CD4-positive, alpha-beta T cell (primary cell): ENCODE results near the gene MEGF11. TPM values are rescaled to one million over a fixed set of nuclear protein-coding genes. Genes with fewer than 3 reads are reported as not detected.
A peak's percentile ranks its signal among the peaks of the same experiment; 100 is the strongest.
"Not testable (repeated sequence)": the region's sequence is repeated elsewhere in the genome, so short reads cannot be mapped to it uniquely, and the experiment has no call there.

Experiments
- ATAC-seq: fragments of 200-7000 bp; cut with Tn5 transposase; one replicate; pipeline ENCODE4 v1.10.0; 2022; ENCODE audit warnings: mild to moderate bottlenecking; ENCODE audit not compliant: poor library complexity
- CTCF ChIA-PET: fragments of 350-600 bp; sonication (Branson Sonifier 250); formaldehyde crosslinking; loops from one replicate; lab custom pipeline; 2021; ENCODE audit warnings: antibody characterized with exemption, inconsistent platforms; lab: Charles Lee
- POLR2A ChIA-PET: fragments of 350-600 bp; sonication (Branson Sonifier 250); formaldehyde crosslinking; loops from one replicate; lab custom pipeline; 2021; ENCODE audit warnings: antibody characterized with exemption, inconsistent platforms; lab: Charles Lee
- DNase-seq, 14 experiments: peaks; one replicate each; pipeline ENCODE4 v3.0.0-alpha.2; 2013 to 2020; ENCODE audit warnings: mixed read lengths in 2 of 14
- H3K27ac ChIP-seq, 2 donors: one replicate each; pipeline versions ENCODE4 v1.5.1 to v1.7.0; 2013; ENCODE audit warnings: low read length in 2 of 2, low read depth in 1 of 2, mild to moderate bottlenecking in 1 of 2
- H3K27me3 ChIP-seq, 2 experiments: 1 replicate in 1 of 2; 2 replicates in 1 of 2; pipeline versions ENCODE4 v1.6.1 to v1.7.0; 2013; ENCODE audit warnings: low read length in 2 of 2, control low read depth in 1 of 2, mild to moderate bottlenecking in 1 of 2, moderate library complexity in 1 of 2; ENCODE audit not compliant: insufficient read depth in 2 of 2, control insufficient read depth in 1 of 2
- H3K36me3 ChIP-seq: one replicate; pipeline ENCODE4 v1.6.1; 2013; ENCODE audit warnings: low read length, control low read depth; ENCODE audit not compliant: insufficient read depth
- H3K4me1 ChIP-seq: one replicate; pipeline ENCODE4 v1.6.1; 2013; ENCODE audit warnings: low read length, control low read depth; ENCODE audit not compliant: insufficient read depth
- H3K4me3 ChIP-seq: one replicate; pipeline ENCODE4 v1.5.1; 2013; ENCODE audit warnings: mild to moderate bottlenecking, low read length, moderate library complexity
- H3K9me3 ChIP-seq, 2 experiments: 1 replicate in 1 of 2; 2 replicates in 1 of 2; pipeline versions ENCODE4 v1.6.1 to v1.7.0; 2013; ENCODE audit warnings: low read length in 2 of 2, mild to moderate bottlenecking in 2 of 2, control low read depth in 1 of 2, moderate library complexity in 1 of 2; ENCODE audit not compliant: control insufficient read depth in 1 of 2, insufficient read depth in 1 of 2
- H3K27ac Mint-ChIP-seq: one replicate; pipeline ENCODE4 v1.8.0; 2020; ENCODE audit warnings: mixed read lengths
- H3K27me3 Mint-ChIP-seq: one replicate; pipeline ENCODE4 v1.8.0; 2021; ENCODE audit warnings: mixed read lengths
- H3K36me3 Mint-ChIP-seq: one replicate; pipeline ENCODE4 v1.8.0; 2021; ENCODE audit warnings: low read depth, mixed read lengths
- H3K4me1 Mint-ChIP-seq: one replicate; pipeline ENCODE4 v1.8.0; 2021; ENCODE audit warnings: low read depth, mixed read lengths
- H3K4me3 Mint-ChIP-seq: one replicate; pipeline ENCODE4 v1.8.0; 2020; ENCODE audit warnings: mild to moderate bottlenecking, mixed read lengths
- H3K9me3 Mint-ChIP-seq: one replicate; pipeline ENCODE4 v1.8.0; 2020; ENCODE audit warnings: mixed read lengths
- CTCF ChIP-seq: fragments of 200-600 bp; IDR thresholded peaks from one replicate; pipeline ENCODE4 v1.8.0; 2022; ENCODE audit warnings: antibody characterized with exemption, mild to moderate bottlenecking
- intact Hi-C, 2 experiments: fragments of 100-400 bp; cut with DNase I in 1 of 2; cut with micrococcal nuclease in 1 of 2; formaldehyde crosslinking; loops; one replicate each; pipeline versions ENCODE4 v1.15.1 to v1.9.0; 2023 to 2025; cut with DNase I, micrococcal nuclease
- total RNA-seq, 174 experiments: library from RNA in 2 of 174; stranded (reverse) in 2 of 174; gene quantifications; one replicate each; pipeline ENCODE4 v1.2.3 and lab custom pipeline; 2021 to 2026

Gene MEGF11
- total RNA-seq, 2 experiments from 2014 or later, result not detected

- Histone ChIP-seq H3K27me3 (peaks cover 0 to 4% of the 10 kb centered on the region in 2 experiments), H3K36me3 (no peaks in the 10 kb centered on the region), H3K4me3 (no peak overlapping the region), H3K4me1 (no peaks in the 10 kb centered on the region), H3K9me3 (no peaks in the 10 kb centered on the region), H3K27ac (no peak overlapping the region)
- Mint-ChIP-seq H3K4me3 (no peak overlapping the region), H3K27ac (no peak overlapping the region), H3K4me1 (no peaks in the 10 kb centered on the region), H3K9me3 (no peaks in the 10 kb centered on the region), H3K36me3 (no peaks in the 10 kb centered on the region), H3K27me3 (peaks cover 44% of the 10 kb centered on the region)
- no peak for ATAC-seq
- intact Hi-C loops, result no loop called here
- CTCF ChIA-PET, result no interaction called here
- peak in 1 of 14 experiments; percentile 11 for DNase-seq
- no peak for TF ChIP-seq CTCF
- POLR2A ChIA-PET, result no interaction called here
These were observed 248.8 kb downstream of the MEGF11 start for GRCh38 chr15:66004618-66005262.

GRCh38 chr15:66003129-66003528 lies 250.4 kb downstream of the MEGF11 start:
- H3K4me1 ChIP-seq, ATAC-seq, H3K4me3 Mint-ChIP-seq, H3K27me3 ChIP-seq, H3K4me3 ChIP-seq, H3K36me3 Mint-ChIP-seq, POLR2A ChIA-PET, H3K27ac Mint-ChIP-seq, intact Hi-C loops, H3K4me1 Mint-ChIP-seq, H3K9me3 ChIP-seq, DNase-seq, CTCF ChIA-PET, H3K36me3 ChIP-seq, H3K27ac ChIP-seq, H3K9me3 Mint-ChIP-seq: not testable (repeated sequence)
- H3K27me3 Mint-ChIP-seq, result peaks cover 41% of the 10 kb centered on the region

GRCh38 chr15:66001717-66002426 lies 251.7 kb downstream of the MEGF11 start:
- no peak overlapping the region for H3K4me3 Mint-ChIP-seq
- H3K4me1 ChIP-seq, result no peaks in the 10 kb centered on the region
- TF ChIP-seq CTCF, result no peak
- H3K27ac Mint-ChIP-seq, result no peak overlapping the region
- no peaks in the 10 kb centered on the region for H3K36me3 ChIP-seq
- no peaks in the 10 kb centered on the region for H3K9me3 ChIP-seq
- ATAC-seq, result no peak
- H3K4me3 ChIP-seq, result no peak overlapping the region
- no peaks in the 10 kb centered on the region for H3K9me3 Mint-ChIP-seq
- no peaks in the 10 kb centered on the region for H3K4me1 Mint-ChIP-seq
- intact Hi-C loops, result no loop called here
- ChIA-PET CTCF (no interaction called here), POLR2A (no interaction called here)
- H3K36me3 Mint-ChIP-seq, result no peaks in the 10 kb centered on the region
- H3K27me3 ChIP-seq, result peaks cover 0 to 4% of the 10 kb centered on the region in 2 experiments
- DNase-seq, result no peak
- H3K27me3 Mint-ChIP-seq, result peaks cover 44% of the 10 kb centered on the region
- H3K27ac ChIP-seq, result no peak overlapping the region
